Heart right ventricle (tissue), 16 donors: ENCODE measurements around the gene IPCEF1. TPM values are rescaled to one million over a fixed set of nuclear protein-coding genes. Genes with fewer than 3 reads are reported as not detected.
A peak's percentile ranks its signal among the peaks of the same experiment; 100 is the strongest.

ENCODE experiments used
- ATAC-seq, 8 donors: fragments of 200-7000 bp; cut with Tn5 transposase; one replicate each; pipeline ENCODE4 v1.9.1; 2020; ENCODE audit warnings: mild to moderate bottlenecking in 8 of 8, moderate library complexity in 8 of 8, moderate number of reproducible peaks in 1 of 8
- DNase-seq, 2 donors: peaks; one replicate each; pipeline ENCODE4 v3.0.0-alpha.2; 2020
- H3K27ac ChIP-seq, 10 donors: fragments of 200-600 bp; sonication (generic) in 2 of 10; one replicate each; pipeline versions ENCODE4 v1.5.0 to v1.8.0; 2020 to 2022; ENCODE audit warnings: mild to moderate bottlenecking in 3 of 10
- H3K27me3 ChIP-seq, 7 donors: fragments of 200-600 bp; one replicate each; pipeline ENCODE4 v1.8.0; 2021 to 2022; ENCODE audit warnings: mild to moderate bottlenecking in 2 of 7
- H3K36me3 ChIP-seq, 9 donors: fragments of 200-600 bp; sonication (generic) in 1 of 9; one replicate each; pipeline versions ENCODE4 v1.5.0 to v1.8.0; 2020 to 2022; ENCODE audit warnings: mild to moderate bottlenecking in 2 of 9
- H3K4me1 ChIP-seq, 9 donors: fragments of 200-600 bp; sonication (generic) in 1 of 9; one replicate each; pipeline versions ENCODE4 v1.5.0 to v1.8.0; 2020 to 2022; ENCODE audit warnings: mild to moderate bottlenecking in 4 of 9
- H3K4me3 ChIP-seq, 10 donors: fragments of 200-600 bp; sonication (generic) in 2 of 10; one replicate each; pipeline versions ENCODE4 v1.5.0 to v1.8.0; 2020 to 2022; ENCODE audit warnings: mild to moderate bottlenecking in 7 of 10, moderate library complexity in 2 of 10
- H3K9me3 ChIP-seq, 11 donors: fragments of 200-600 bp in 10 of 11; sonication (generic) in 2 of 11; one replicate each; pipeline versions ENCODE4 v1.5.0 to v1.8.0; 2013 to 2022; ENCODE audit warnings: mild to moderate bottlenecking in 2 of 11, control low read depth in 1 of 11, moderate library complexity in 1 of 11
- WGBS, 2 donors: extraction: QIAGEN DNeasy Blood & Tissue Kit; methylation state at CpG; one replicate each; pipeline ENCODE4 v1.1.7; 2013; ENCODE audit warnings: inconsistent platforms in 1 of 2; 5-methylcytosine and 5-hydroxymethylcytosine counted together
- intact Hi-C, 10 donors: fragments of 100-400 bp; cut with DNase I; formaldehyde crosslinking; loops; one replicate each; pipeline versions ENCODE4 v1.11.1 to v1.14.2; 2022
- polyA plus RNA-seq, 2 donors: library from polyadenylated mRNA; stranded (reverse); fragments of 200-250 nt; gene quantifications; one replicate each; pipeline ENCODE4 v1.2.3, GENCODE V29; 2013
- total RNA-seq, 10 donors: library from RNA; stranded (reverse); fragmentation: NEBNext Ultra II Directional in 3 of 10; extraction: Animal tissue kit (Norgen Biotek cat#: 25700) in 3 of 10; gene quantifications; one replicate each; pipeline versions ENCODE4 v1.2.1 to v1.2.4, GENCODE V29; 2021 to 2023
- TF ChIP-seq, protein P1 (sequence below), 9 donors: fragments of 200-600 bp; sonication (generic) in 2 of 9; IDR thresholded peaks; one replicate each; pipeline versions ENCODE4 v1.5.0 to v1.8.0; 2021 to 2022; ENCODE audit warnings: antibody characterized with exemption in 9 of 9, mild to moderate bottlenecking in 5 of 9, moderate library complexity in 1 of 9
- donor health status: Arrhythmogenic right ventricular cardiomyopathy.
- donor health status: ischemic (EF 13 %, LVEDD 7.1; RV severe dilation, severe dysfunction).
- donor health status: healthy with polysubstance abuse.
- donor health status: DM: no; HTN: yes; CAD: no.
- donor health status: DM: no; HTN: no; CAD: no.
- donor health status: ischemic (EF 25% LVEDD 6.9; RV normal size, moderate dysfunction).
- donor health status: ischemic (EF 25% LVEDD 5.7; RV mildly dilated, moderate dysfunction).
- donor health status: healthy.
- donor health status: DM: yes; HTN: yes; CAD: no.
- donor health status: Ischemic cardiomyopathy.
- donor health status: ischemic (EF 35%, LVEDD 5.7; RV mildly dilated, moderate dysfunction).
- donor health status: nonischemic (EF 11% LVEDD 7.7; RV severe dilation, severe dysfunction).
- donor health status: DM: yes; HTN: yes; CAD: no.
- donor health status: PGD.
- donor health status: ischemic (EF 29% LVEDD 5.4; RV normal size, mild dysfunction).
- donor health status: nonischemic (EF 23%, LVEDD 6.1; RV moderate dilation, normal function).

IPCEF1 gene
- total and polyA plus RNA-seq, 12 donors: 0.06 to 5.0 (median 1.4) TPM

DNA sequence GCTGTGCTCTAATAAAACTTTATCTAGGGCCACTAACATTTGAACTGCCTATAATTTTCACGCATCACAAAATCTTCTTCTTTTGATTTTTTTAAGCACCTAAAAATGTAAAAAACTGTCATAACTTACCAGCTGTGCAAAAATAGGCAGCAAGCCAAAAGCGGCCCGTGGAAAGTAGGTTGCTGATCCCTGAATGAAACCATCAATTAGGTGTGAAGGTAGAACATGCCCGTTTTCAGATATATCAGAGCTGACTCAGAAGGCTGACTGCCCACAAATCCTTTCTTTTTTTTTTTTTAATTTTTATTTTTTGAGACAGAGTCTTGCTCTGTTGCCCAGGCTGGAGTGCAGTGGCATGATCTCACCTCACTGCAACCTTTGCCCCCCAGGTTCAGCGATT, 4.9 kb upstream of the IPCEF1 start:
- Histone ChIP-seq H3K9me3 (no peaks in the 10 kb centered on the region), H3K27me3 (no peaks in the 10 kb centered on the region), H3K4me1 (peaks cover 0 to 21% (median 0%) of the 10 kb centered on the region in 9 donors), H3K27ac (no peak overlapping the region), H3K36me3 (no peaks in the 10 kb centered on the region), H3K4me3 (no peak overlapping the region)
- ATAC-seq: no peak
- 92 to 95% methylated on average over 5 of the region's 5 CpGs for WGBS, 2 donors
- intact Hi-C loops: loop anchor here in 1 of 10 donors (10.0 kb wide), 1 partner anchor 207 kb away; no protein-coding TSS in a partner anchor
- no peak for DNase-seq
- TF ChIP-seq, protein P1, sequence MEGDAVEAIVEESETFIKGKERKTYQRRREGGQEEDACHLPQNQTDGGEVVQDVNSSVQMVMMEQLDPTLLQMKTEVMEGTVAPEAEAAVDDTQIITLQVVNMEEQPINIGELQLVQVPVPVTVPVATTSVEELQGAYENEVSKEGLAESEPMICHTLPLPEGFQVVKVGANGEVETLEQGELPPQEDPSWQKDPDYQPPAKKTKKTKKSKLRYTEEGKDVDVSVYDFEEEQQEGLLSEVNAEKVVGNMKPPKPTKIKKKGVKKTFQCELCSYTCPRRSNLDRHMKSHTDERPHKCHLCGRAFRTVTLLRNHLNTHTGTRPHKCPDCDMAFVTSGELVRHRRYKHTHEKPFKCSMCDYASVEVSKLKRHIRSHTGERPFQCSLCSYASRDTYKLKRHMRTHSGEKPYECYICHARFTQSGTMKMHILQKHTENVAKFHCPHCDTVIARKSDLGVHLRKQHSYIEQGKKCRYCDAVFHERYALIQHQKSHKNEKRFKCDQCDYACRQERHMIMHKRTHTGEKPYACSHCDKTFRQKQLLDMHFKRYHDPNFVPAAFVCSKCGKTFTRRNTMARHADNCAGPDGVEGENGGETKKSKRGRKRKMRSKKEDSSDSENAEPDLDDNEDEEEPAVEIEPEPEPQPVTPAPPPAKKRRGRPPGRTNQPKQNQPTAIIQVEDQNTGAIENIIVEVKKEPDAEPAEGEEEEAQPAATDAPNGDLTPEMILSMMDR (IDR thresholded peaks at IDR 0.05): no peak

DNA sequence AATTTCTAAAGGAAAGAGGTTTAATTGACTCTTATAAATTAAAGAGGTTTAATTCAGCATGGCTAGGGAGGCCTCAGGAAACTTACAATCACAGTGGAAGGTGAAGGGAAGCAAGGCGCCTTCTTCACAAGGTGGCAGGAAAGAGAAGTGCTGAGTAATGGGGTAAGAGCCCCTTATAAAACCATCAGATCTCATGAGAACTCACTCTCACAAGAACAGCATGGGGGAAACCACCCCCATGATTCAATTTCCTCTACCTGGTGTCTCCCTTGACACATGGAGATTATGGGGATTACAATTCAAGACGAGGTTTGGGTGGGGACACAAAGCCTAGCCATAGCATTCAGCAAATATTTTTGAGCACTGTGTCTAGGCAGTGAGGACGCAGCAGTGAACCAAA, 3.9 kb upstream of the IPCEF1 start:
- TF ChIP-seq, protein P1 (IDR thresholded peaks at IDR 0.05): no peak
- intact Hi-C loops: loop anchor here in 1 of 10 donors (10.0 kb wide), 1 partner anchor 206 kb away; no protein-coding TSS in a partner anchor
- no peak for DNase-seq
- ATAC-seq: no peak
- H3K4me3 ChIP-seq: no peak overlapping the region
- no peak overlapping the region for H3K27ac ChIP-seq
- WGBS, 2 donors: 96 to 97% methylated on average over 3 of the region's 3 CpGs
- no peaks in the 10 kb centered on the region for H3K36me3 ChIP-seq
- H3K4me1 ChIP-seq: peaks cover 0 to 31% (median 0%) of the 10 kb centered on the region in 9 donors
- no peaks in the 10 kb centered on the region for H3K9me3 ChIP-seq
- no peaks in the 10 kb centered on the region for H3K27me3 ChIP-seq

DNA sequence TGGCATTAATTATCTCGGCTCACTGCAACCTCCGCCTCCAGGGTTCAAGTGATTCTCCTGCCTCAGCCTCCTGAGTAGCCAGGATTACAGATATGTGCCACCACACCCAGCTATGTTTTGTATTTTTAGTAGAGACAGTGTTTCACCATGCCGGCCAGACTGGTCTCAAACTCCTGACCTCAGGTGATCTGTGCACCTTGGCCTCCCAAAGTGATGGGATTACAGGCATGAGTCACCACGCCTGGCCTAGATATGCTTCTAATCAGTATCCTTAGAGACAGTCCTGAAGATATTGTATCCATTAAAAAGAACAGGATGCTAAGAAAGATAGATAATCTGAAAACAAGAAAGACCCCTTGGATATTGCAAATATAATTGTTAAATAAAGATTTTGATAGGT, 3.1 kb upstream of the IPCEF1 start:
- Histone ChIP-seq H3K27ac (no peak overlapping the region), H3K27me3 (no peaks in the 10 kb centered on the region), H3K36me3 (no peaks in the 10 kb centered on the region), H3K4me3 (no peak overlapping the region), H3K4me1 (peaks cover 0 to 36% (median 0%) of the 10 kb centered on the region in 9 donors), H3K9me3 (no peaks in the 10 kb centered on the region)
- intact Hi-C loops: loop anchor here in 1 of 10 donors (10.0 kb wide), 1 partner anchor 205 kb away; no protein-coding TSS in a partner anchor
- 80 to 82% methylated on average over 4 of the region's 4 CpGs for WGBS, 2 donors
- ATAC-seq (no peak), DNase-seq (no peak)
- TF ChIP-seq, protein P1 (IDR thresholded peaks at IDR 0.05): no peak

DNA sequence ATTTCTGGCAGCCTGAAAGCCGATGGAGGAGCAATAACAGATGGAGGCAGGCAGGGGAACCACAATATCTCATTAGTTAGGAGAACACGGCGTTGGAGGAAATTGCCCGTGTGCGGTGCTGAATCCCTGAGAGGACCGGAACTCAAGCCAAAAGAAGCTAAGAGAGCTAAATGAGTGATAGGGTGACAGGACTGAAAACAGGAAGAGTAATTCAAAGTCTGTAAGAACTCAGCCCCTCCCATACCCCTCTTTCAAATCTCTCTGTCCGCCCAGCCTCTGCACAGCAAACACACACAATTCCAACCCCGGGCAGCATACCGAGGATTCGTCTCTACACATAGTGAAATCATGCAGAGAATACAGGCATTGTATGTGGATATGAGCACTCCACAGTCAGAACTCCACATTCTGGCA, 2.6 kb upstream of the IPCEF1 start:
- H3K4me1 ChIP-seq: peaks cover 0 to 36% (median 0%) of the 10 kb centered on the region in 9 donors
- TF ChIP-seq, protein P1 (IDR thresholded peaks at IDR 0.05): no peak
- H3K27me3 ChIP-seq: no peaks in the 10 kb centered on the region
- DNase-seq (no peak), ATAC-seq (peak in 4 of 8 donors; percentile 31 to 56 (median 36))
- H3K27ac ChIP-seq: no peak overlapping the region
- intact Hi-C loops: no loop called here
- 39 to 50% methylated on average over 10 of the region's 10 CpGs for WGBS, 2 donors
- H3K36me3 ChIP-seq: no peaks in the 10 kb centered on the region
- H3K4me3 ChIP-seq: peak overlapping the region in 2 of 10 donors; percentile 5 to 22
- H3K9me3 ChIP-seq: no peaks in the 10 kb centered on the region
